T-helper 1 cell treated with Interleukin-12 subunit alpha and Interleukin-12 subunit beta and Interleukin-4 antibody, amounts not matched to agents 30 μg/mL and 1 μg/mL, for 36 hours (primary cell): ENCODE results near the gene COA7.
A peak's percentile ranks its signal among the peaks of the same experiment; 100 is the strongest.
"Not testable (repeated sequence)": the region's sequence is repeated elsewhere in the genome, so short reads cannot be mapped to it uniquely, and the experiment has no call there.

Experiments used
- H3K27ac Mint-ChIP-seq: one replicate; pipeline ENCODE4 v1.8.0; 2021; ENCODE audit warnings: mild to moderate bottlenecking, mixed read lengths
- H3K27me3 Mint-ChIP-seq: one replicate; pipeline ENCODE4 v1.8.0; 2021; ENCODE audit warnings: low read depth, mixed read lengths
- H3K36me3 Mint-ChIP-seq: one replicate; pipeline ENCODE4 v1.8.0; 2021; ENCODE audit warnings: low read depth, mixed read lengths
- H3K4me1 Mint-ChIP-seq: one replicate; pipeline ENCODE4 v1.8.0; 2021; ENCODE audit warnings: low read depth, mixed read lengths
- H3K4me3 Mint-ChIP-seq: one replicate; pipeline ENCODE4 v1.8.0; 2021; ENCODE audit warnings: mild to moderate bottlenecking, moderate library complexity, mixed read lengths
- H3K9me3 Mint-ChIP-seq: one replicate; pipeline ENCODE4 v1.8.0; 2021; ENCODE audit warnings: mixed read lengths

COA7 gene

GRCh38 chr1:52723260-52723659 lies 25.1 kb upstream of the COA7 start:
- Mint-ChIP-seq H3K4me1 (peaks cover 26% of the 10 kb centered on the region), H3K27ac (no peak overlapping the region), H3K27me3 (peaks cover 7% of the 10 kb centered on the region), H3K36me3 (no peaks in the 10 kb centered on the region), H3K4me3 (no peak overlapping the region), H3K9me3 (no peaks in the 10 kb centered on the region)

- not testable (repeated sequence) for H3K4me3 Mint-ChIP-seq, H3K27ac Mint-ChIP-seq, H3K4me1 Mint-ChIP-seq, H3K36me3 Mint-ChIP-seq, H3K9me3 Mint-ChIP-seq, H3K27me3 Mint-ChIP-seq
Observed at GRCh38 chr1:52715296-52715695, 17.1 kb upstream of the COA7 start.

GRCh38 chr1:52713590-52713989 lies 15.4 kb upstream of the COA7 start:
- Mint-ChIP-seq H3K4me1 (peaks cover 6% of the 10 kb centered on the region), H3K27me3 (peaks cover under 1% of the 10 kb centered on the region), H3K4me3 (no peak overlapping the region), H3K36me3 (no peaks in the 10 kb centered on the region), H3K9me3 (no peaks in the 10 kb centered on the region), H3K27ac (no peak overlapping the region)

- no peak overlapping the region for H3K27ac Mint-ChIP-seq
- H3K4me3 Mint-ChIP-seq = no peak overlapping the region
- H3K36me3 Mint-ChIP-seq = no peaks in the 10 kb centered on the region
- peaks cover 3% of the 10 kb centered on the region for H3K4me1 Mint-ChIP-seq
- H3K27me3 Mint-ChIP-seq = peaks cover 16% of the 10 kb centered on the region
- H3K9me3 Mint-ChIP-seq = no peaks in the 10 kb centered on the region
Observed at GRCh38 chr1:52709016-52709415, 10.9 kb upstream of the COA7 start.

- no peak overlapping the region for H3K4me3 Mint-ChIP-seq
- H3K4me1 Mint-ChIP-seq = peaks cover 7% of the 10 kb centered on the region
- H3K27ac Mint-ChIP-seq = no peak overlapping the region
- peaks cover 16% of the 10 kb centered on the region for H3K27me3 Mint-ChIP-seq
- H3K9me3 Mint-ChIP-seq = no peaks in the 10 kb centered on the region
- H3K36me3 Mint-ChIP-seq = no peaks in the 10 kb centered on the region
Observed at GRCh38 chr1:52707927-52708655, 9.9 kb upstream of the COA7 start.

- peaks cover 14% of the 10 kb centered on the region for H3K4me1 Mint-ChIP-seq
- H3K27ac Mint-ChIP-seq = no peak overlapping the region
- no peak overlapping the region for H3K4me3 Mint-ChIP-seq
- no peaks in the 10 kb centered on the region for H3K9me3 Mint-ChIP-seq
- H3K27me3 Mint-ChIP-seq = peaks cover 16% of the 10 kb centered on the region
- H3K36me3 Mint-ChIP-seq = no peaks in the 10 kb centered on the region
Observed at GRCh38 chr1:52706941-52707926, 9.1 kb upstream of the COA7 start.

- no peaks in the 10 kb centered on the region for H3K36me3 Mint-ChIP-seq
- no peak overlapping the region for H3K27ac Mint-ChIP-seq
- H3K27me3 Mint-ChIP-seq = peaks cover 16% of the 10 kb centered on the region
- peaks cover 16% of the 10 kb centered on the region for H3K4me1 Mint-ChIP-seq
- H3K4me3 Mint-ChIP-seq = no peak overlapping the region
- H3K9me3 Mint-ChIP-seq = no peaks in the 10 kb centered on the region
Observed at GRCh38 chr1:52706136-52706670, 8.1 kb upstream of the COA7 start.

- Mint-ChIP-seq H3K27ac (peak overlapping the region; percentile 88), H3K4me1 (peaks cover 21% of the 10 kb centered on the region), H3K36me3 (no peaks in the 10 kb centered on the region), H3K4me3 (peak overlapping the region; percentile 85), H3K9me3 (no peaks in the 10 kb centered on the region), H3K27me3 (peaks cover 17% of the 10 kb centered on the region)
Observed at GRCh38 chr1:52702886-52703787, 5.0 kb upstream of the COA7 start.

GRCh38 chr1:52695627-52696026 lies 2.5 kb downstream of the COA7 start:
- H3K4me1 Mint-ChIP-seq = peaks cover 23% of the 10 kb centered on the region
- no peak overlapping the region for H3K4me3 Mint-ChIP-seq
- peaks cover 24% of the 10 kb centered on the region for H3K36me3 Mint-ChIP-seq
- H3K27ac Mint-ChIP-seq = no peak overlapping the region
- H3K27me3 Mint-ChIP-seq = peaks cover 6% of the 10 kb centered on the region
- no peaks in the 10 kb centered on the region for H3K9me3 Mint-ChIP-seq

- Mint-ChIP-seq H3K4me3 (no peak overlapping the region), H3K9me3 (no peaks in the 10 kb centered on the region), H3K4me1 (peaks cover 21% of the 10 kb centered on the region), H3K36me3 (peaks cover 24% of the 10 kb centered on the region), H3K27me3 (no peaks in the 10 kb centered on the region), H3K27ac (no peak overlapping the region)
Observed at GRCh38 chr1:52693843-52694242, 4.3 kb downstream of the COA7 start.

- not testable (repeated sequence) for H3K27me3 Mint-ChIP-seq, H3K4me3 Mint-ChIP-seq, H3K27ac Mint-ChIP-seq, H3K9me3 Mint-ChIP-seq
- Mint-ChIP-seq H3K4me1 (peaks cover 19% of the 10 kb centered on the region), H3K36me3 (peaks cover 28% of the 10 kb centered on the region)
Observed at GRCh38 chr1:52693351-52693750, 4.8 kb downstream of the COA7 start.

GRCh38 chr1:52692697-52693096 lies 5.5 kb downstream of the COA7 start:
- H3K27ac Mint-ChIP-seq = no peak overlapping the region
- H3K9me3 Mint-ChIP-seq = no peaks in the 10 kb centered on the region
- H3K4me3 Mint-ChIP-seq = no peak overlapping the region
- H3K4me1 Mint-ChIP-seq = peaks cover 16% of the 10 kb centered on the region
- peaks cover 28% of the 10 kb centered on the region for H3K36me3 Mint-ChIP-seq
- H3K27me3 Mint-ChIP-seq = no peaks in the 10 kb centered on the region

- H3K27ac Mint-ChIP-seq = no peak overlapping the region
Observed at GRCh38 chr1:52691821-52692220, 6.3 kb downstream of the COA7 start.

GRCh38 chr1:52686830-52687229 lies 11.3 kb downstream of the COA7 start:
- H3K9me3 Mint-ChIP-seq = peaks cover 7% of the 10 kb centered on the region
- H3K4me1 Mint-ChIP-seq = peaks cover 23% of the 10 kb centered on the region
- H3K27ac Mint-ChIP-seq = no peak overlapping the region
- H3K4me3 Mint-ChIP-seq = no peak overlapping the region
- H3K27me3 Mint-ChIP-seq = no peaks in the 10 kb centered on the region
- peaks cover 22% of the 10 kb centered on the region for H3K36me3 Mint-ChIP-seq

More at GRCh38 chr1:52691821-52692220, 6.3 kb downstream of the COA7 start:
- Mint-ChIP-seq H3K4me1 (peaks cover 15% of the 10 kb centered on the region), H3K4me3 (no peak overlapping the region), H3K9me3 (no peaks in the 10 kb centered on the region), H3K36me3 (peaks cover 30% of the 10 kb centered on the region), H3K27me3 (no peaks in the 10 kb centered on the region)
